ENCODE data around the gene ST8SIA4.

The ST8SIA4 gene

DNA sequence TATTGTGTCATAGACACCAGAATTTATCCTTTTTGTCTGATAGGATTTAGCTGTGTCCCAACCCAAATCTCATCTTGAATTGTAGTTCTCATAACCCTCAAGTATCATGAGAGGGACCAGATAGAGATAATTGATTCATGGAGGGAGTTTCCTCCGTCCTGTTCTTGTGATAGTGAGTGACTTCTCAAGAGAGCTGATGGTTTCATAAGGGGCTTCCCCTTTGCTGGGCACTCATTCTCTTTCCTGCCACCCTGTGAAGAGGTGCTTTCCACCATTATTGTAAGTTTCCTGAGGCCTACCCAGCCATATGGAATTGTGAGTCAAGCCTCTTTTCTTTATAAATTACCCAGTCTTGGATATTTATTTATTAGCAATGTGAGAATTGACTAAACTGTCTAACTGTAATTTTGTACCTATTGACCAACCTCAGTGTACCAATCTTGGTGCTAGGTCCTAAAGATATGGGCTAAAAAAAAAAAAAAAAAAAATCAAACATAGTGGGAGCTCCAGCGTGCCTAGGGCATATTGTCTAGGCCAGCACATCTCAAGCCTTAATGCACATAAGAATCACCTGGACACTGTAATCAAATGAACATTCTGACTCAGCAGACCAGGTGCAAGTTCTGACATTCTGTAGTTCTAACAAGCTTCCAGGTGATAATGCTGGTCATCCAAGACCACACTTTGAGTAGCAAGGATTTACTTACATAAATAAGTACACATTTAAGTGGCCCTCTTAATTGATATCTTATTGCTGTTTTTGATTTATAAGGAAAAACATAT is 30.5 kb downstream of the ST8SIA4 start:
- H3K4me3 ChIP-seq (ENCODE audit: control insufficient read depth, low read depth, low read length), result no peak overlapping the region
- TF ChIP-seq, protein P1, sequence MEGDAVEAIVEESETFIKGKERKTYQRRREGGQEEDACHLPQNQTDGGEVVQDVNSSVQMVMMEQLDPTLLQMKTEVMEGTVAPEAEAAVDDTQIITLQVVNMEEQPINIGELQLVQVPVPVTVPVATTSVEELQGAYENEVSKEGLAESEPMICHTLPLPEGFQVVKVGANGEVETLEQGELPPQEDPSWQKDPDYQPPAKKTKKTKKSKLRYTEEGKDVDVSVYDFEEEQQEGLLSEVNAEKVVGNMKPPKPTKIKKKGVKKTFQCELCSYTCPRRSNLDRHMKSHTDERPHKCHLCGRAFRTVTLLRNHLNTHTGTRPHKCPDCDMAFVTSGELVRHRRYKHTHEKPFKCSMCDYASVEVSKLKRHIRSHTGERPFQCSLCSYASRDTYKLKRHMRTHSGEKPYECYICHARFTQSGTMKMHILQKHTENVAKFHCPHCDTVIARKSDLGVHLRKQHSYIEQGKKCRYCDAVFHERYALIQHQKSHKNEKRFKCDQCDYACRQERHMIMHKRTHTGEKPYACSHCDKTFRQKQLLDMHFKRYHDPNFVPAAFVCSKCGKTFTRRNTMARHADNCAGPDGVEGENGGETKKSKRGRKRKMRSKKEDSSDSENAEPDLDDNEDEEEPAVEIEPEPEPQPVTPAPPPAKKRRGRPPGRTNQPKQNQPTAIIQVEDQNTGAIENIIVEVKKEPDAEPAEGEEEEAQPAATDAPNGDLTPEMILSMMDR (IDR thresholded peaks at IDR 0.05; ENCODE audit: control insufficient read depth, insufficient read depth, low read depth, low read length, missing control alignments), result no peak
- no peak for DNase-seq (ENCODE audit: low read depth)

DNA sequence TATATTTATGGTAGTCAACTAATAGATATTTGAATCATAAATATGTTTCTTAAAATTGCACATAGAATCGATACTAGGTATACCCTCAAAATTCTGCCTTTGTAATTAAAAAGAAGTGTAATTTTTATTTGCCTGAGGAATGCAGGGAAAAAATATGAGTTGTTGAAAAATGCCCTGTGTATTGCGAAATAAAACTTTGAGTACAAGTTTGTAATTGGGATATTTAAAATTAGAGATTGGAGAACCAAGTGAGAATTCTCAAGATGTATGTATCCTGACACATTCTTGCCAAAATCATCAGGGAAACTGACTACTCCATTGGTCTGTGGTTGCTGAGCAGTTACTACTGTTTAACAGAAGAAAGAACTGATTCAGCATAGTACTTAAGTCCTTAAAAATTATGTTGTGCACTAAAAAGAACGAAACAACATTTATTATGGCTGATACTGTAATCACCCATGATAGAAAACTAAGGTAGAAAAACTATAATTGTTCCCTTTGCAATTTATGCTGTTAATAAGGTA is 36.0 kb downstream of the ST8SIA4 start:
- TF ChIP-seq, protein P1 (IDR thresholded peaks at IDR 0.05; ENCODE audit: control insufficient read depth, insufficient read depth, low read depth, low read length, missing control alignments), result no peak
- no peak for DNase-seq (ENCODE audit: low read depth)

DNA sequence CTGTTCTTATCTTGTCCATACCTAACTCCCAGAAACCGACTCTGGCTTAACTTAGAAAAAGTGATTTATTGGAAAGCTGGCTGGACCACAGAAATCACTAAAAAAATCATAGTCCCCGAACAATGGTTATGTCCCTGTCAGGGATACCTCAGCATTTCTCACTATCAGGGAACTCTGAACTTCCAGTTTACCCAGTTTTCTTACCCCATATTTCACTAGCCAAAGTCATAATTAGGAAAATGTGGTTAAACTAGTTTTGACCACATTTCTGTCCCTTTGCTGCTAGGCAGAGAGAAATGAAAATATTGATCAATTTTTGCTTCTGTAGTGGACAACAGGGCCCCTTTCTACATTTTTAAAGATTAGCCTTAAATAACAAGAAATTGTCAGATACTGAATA is 38.2 kb downstream of the ST8SIA4 start:
- no peak overlapping the region for H3K4me3 ChIP-seq (ENCODE audit: control insufficient read depth, low read depth, low read length)
- no peak for DNase-seq (ENCODE audit: low read depth)
- TF ChIP-seq, protein P1 (IDR thresholded peaks at IDR 0.05; ENCODE audit: control insufficient read depth, insufficient read depth, low read depth, low read length, missing control alignments), result no peak

More for the DNA sequence above, 36.0 kb downstream of the ST8SIA4 start:
- H3K4me3 ChIP-seq (ENCODE audit: control insufficient read depth, low read depth, low read length), result no peak overlapping the region

DNA sequence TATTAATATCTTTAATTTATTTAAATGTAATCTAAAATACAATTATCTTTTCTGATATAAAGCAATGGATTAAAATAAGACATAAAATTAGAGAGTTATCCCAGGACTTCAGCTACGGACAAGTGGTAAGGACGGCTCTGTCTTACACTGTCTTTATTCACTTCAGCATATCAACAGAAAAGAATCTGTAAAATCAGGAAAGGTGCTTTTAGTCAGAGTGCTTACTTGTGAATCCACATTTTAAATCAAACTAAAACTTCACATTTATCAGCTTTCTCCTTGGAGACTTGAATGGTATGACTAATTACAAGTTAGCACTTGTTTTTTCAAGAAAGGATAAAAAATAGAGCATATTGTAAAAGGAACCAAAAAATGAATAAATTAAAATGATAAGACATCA is 39.3 kb downstream of the ST8SIA4 start:
- no peak for DNase-seq (ENCODE audit: low read depth)
- TF ChIP-seq, protein P1 (IDR thresholded peaks at IDR 0.05; ENCODE audit: control insufficient read depth, insufficient read depth, low read depth, low read length, missing control alignments), result no peak
- no peak overlapping the region for H3K4me3 ChIP-seq (ENCODE audit: control insufficient read depth, low read depth, low read length)

DNA sequence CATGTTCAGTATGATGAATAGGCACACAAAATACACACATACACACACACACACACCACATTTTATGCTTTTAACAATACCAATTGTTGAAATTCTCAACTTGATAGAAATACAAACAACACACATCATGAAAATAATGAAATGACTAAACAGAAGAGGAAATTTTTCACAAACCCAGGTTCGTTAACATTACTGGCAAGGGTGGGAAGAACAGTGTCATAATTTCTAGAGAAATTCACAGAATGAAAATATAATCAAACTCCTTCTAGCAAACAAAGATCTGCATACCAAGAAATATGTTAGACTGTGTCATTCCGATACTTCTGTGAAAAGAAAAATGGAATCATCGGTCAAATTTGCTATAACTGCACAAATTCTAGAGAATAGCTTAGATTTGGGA is 41.9 kb downstream of the ST8SIA4 start:
- TF ChIP-seq, protein P1 (IDR thresholded peaks at IDR 0.05; ENCODE audit: control insufficient read depth, insufficient read depth, low read depth, low read length, missing control alignments), result no peak
- DNase-seq (ENCODE audit: low read depth), result no peak
- no peak overlapping the region for H3K4me3 ChIP-seq (ENCODE audit: control insufficient read depth, low read depth, low read length)

DNA sequence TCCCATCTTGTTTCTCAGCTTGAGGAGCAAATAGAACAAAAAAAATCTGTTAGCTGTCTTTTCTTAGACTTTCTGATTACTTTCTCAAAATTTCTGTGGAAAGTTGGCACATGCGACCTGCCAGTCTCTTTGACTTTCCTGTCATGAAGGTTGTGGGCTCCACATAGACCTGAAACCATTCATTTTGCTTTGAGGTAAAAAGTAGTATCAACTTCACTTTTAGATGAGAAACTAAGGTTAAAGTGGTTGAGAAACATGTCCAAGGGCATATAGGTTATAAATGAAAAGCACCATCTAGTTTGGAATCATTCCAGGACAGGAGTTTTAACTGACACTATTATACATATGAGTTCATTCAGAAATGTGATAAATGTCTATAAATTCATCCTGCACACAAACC is 42.7 kb downstream of the ST8SIA4 start:
- TF ChIP-seq, protein P1 (IDR thresholded peaks at IDR 0.05; ENCODE audit: control insufficient read depth, insufficient read depth, low read depth, low read length, missing control alignments), result no peak
- no peak for DNase-seq (ENCODE audit: low read depth)
- H3K4me3 ChIP-seq (ENCODE audit: control insufficient read depth, low read depth, low read length), result no peak overlapping the region
